GM04504 (cell line): ENCODE measurements around the gene OLA1.

ENCODE experiments used
- DNase-seq: peaks from one replicate; pipeline ENCODE4 v3.0.0-alpha.2; 2012; ENCODE audit warnings: low read depth

Gene OLA1

GRCh38 chr2:174224665-174225288 is 23.6 kb downstream of the OLA1 start:
- no peak for DNase-seq

GRCh38 chr2:174224125-174224524 is 24.2 kb downstream of the OLA1 start:
- no peak for DNase-seq

DNA sequence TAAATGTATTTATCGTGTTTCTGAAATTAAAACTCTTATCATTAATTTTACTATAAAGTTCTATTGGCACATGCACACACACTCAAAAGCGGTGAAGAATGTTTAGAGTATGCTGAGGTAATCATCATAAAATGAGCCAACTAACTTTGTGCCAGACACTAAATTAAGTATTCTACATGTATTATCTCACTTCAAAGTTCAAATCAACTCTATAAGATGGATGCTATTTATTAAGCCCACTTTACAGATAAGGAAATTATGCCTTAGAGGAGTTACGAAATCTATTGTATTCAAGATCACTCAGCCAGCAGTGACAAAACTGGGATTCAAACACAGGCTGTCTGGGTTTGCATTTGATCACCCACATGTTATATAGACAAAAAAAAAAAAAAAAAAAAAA is 24.9 kb downstream of the OLA1 start:
- DNase-seq, result no peak

DNA sequence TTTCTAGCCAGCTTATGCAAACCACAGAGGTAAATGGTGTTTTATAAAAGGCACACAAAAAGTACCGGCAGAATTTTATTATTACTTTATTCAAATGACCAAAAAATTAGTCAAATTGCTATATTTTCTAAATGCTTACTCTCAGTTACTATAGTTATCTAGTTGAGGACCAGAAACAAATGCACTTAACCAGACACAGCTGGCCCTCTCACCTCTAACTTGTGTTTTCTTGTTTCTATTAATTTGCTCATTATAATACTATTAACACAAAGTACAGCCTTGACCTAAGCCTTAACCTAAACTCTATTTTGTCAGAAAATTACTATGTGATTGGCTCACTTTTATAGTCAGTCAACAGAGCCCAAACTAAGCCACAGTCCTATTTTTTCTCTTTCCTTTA is 26.2 kb downstream of the OLA1 start:
- no peak for DNase-seq

DNA sequence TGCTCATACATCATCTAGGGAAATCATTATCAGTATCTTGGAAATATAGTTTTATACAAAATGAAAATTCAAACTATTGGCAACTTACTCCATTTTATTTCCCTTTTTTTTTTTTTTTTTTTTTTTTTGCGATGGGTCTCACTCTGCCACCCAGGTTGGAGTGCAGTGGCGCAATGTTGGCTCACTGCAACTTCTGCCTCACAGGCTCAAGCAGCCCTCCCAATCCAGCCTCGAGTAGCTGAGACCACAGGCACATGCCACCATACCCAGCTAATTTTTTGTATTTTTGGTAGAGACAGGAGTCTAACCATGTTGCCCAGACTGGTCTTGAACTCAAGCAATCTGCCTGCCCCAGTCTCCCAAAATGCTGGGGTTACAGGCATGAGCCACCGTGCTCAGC is 29.0 kb downstream of the OLA1 start:
- DNase-seq, result no peak

DNA sequence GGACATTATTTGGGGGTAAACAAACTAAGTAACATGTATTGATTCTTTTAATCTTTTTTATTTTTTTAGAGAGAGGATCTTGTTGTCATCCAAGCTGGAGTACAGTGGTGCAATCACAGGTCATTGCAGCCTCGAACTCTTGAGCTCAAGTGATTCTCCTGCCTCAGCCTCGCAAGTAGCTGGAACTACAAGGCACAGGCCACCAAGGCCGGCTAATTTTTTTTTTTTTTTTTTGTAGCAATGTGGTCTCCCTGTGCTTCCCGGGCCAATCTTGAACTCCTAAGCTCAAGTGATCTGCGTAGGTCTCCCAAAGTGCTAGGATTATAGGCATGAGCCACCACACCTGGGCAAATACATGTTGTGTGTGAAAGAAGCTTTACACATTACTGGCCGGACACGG is 29.6 kb downstream of the OLA1 start:
- DNase-seq, result no peak

- DNase-seq, result no peak
Observed at GRCh38 chr2:174217869-174218268, 30.5 kb downstream of the OLA1 start.

DNA sequence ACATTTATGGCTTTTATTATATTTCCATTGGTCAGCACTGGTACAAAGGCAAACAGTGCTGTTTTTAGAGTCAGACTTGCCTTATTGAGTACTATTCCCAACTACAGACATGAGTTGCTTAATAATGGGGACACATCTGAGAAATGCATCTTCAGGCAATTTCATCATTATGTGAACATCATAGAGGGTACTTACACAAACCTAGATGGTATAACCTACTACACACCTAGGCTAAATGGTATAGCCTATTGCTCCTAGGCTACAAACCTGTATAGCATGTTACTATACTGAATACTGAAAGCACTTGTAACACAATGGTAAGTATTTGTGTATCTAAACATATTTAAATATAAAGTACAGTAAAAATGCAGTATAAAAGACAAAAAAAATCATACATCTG is 36.4 kb downstream of the OLA1 start:
- no peak for DNase-seq

- no peak for DNase-seq
Observed at GRCh38 chr2:174210862-174211261, 37.5 kb downstream of the OLA1 start.

DNA sequence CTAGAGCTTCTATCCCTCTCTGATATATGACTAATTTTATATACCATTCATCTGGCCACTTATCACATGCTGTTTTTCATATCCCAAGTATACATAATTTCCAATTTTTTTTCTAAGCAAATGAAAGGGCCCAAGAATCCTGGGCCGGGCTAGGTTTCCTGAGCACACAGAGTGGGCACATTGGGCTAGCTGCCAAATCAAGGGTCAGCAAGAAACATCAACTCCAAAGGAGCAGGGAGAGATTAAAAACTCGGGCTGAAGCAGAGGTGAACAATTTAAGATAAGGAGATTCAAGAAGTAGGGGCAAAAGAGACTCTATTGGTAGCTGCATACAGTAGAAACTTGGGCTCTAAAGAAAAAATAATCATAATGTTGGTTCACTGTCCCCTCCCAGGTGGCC is 39.0 kb downstream of the OLA1 start:
- DNase-seq, result no peak

DNA sequence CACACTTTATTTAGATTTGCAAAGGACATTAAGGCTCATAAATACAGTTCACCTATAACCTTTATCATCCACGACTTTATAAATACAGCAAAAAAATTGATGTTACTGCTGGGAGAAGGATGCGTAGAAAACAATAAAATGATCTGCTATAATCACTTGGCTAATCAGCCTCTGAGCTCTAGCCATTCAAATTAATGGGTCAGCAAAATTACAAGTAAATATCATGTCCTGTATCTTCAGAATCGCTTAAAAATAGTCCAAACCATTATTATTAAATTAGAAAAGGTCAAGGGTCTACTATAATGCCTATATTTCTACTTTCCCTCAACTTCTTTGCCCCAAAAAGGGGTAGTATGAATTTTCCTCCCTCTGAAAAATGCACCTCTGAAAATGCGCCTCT is 40.3 kb downstream of the OLA1 start:
- no peak for DNase-seq

DNA sequence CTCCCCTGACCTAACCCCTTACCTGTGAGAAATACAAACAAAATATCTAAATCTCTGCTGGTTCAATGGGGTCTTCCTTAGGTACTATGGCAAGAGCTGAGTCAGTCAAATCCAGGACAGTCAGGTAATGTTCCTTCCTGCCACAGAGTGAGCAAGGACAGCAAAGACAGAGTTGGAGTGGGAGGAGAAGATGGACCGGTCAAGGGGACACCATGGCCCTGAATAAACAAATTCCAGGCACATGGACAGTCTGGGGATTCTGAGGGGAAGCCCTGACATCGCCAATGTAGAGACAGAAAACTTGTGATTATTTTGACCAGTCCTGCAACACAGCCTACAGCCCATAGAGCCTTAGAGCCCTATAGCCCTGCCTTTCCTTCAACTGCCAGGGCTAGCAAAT is 42.8 kb downstream of the OLA1 start:
- DNase-seq, result no peak

GRCh38 chr2:174202188-174202587 is 46.1 kb downstream of the OLA1 start:
- DNase-seq, result no peak

DNA sequence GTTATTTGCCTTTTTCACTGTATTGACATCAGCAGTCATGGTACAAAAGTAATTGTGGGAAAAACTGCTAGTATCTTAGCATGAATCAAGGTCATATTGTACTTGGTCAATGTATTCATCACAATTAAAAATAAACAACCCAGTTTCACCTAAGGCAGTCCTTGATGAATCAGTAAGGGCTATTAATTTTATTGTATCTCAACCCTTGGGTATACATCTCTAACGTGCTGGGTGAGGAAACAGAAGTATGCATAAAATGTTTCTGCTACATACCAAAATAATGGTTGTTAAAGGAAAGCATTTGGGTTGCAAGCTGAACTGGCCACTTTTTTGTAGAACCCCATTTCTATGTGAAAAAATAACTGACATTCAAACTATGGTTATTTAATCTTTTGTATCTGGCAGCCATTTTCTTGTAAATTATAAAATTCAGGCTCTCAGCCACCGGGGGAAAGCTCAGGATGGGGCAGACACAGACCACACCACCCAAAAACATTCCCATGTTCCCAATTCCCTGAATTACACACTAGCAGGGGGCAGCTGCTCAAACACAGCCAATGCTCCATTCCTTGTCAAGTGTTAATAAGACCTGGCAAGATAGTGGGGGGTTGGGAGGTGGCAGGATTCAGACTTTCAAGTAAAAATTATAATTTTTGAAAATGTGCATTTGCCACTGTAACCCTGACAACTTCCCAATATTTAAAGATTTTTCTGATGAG is 49.3 kb downstream of the OLA1 start:
- no peak for DNase-seq

DNA sequence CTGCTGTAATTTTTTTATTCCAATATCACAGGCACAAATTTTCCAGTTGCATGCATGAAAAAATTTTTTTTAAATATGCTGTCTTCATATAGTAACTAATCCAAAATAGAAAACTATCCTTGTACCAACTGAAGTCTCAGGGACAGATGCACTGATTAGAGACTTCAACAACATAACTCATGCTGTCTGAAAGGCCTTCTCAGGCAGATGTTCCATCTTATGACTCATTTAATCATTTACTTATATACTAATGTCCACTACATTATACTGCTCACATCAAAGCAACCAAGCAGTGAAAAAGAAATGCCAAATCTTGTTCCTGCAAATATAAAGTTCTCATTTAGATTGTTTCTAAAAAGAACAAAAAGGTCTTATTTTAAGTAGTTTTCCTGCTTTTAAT is 53.1 kb downstream of the OLA1 start:
- no peak for DNase-seq

- DNase-seq, result no peak
Observed at GRCh38 chr2:174193737-174194136, 54.6 kb downstream of the OLA1 start.

GRCh38 chr2:174192664-174193063 is 55.7 kb downstream of the OLA1 start:
- no peak for DNase-seq

- no peak for DNase-seq
Observed at GRCh38 chr2:174191342-174192074, 56.8 kb downstream of the OLA1 start.

- no peak for DNase-seq
Observed at GRCh38 chr2:174184915-174185314, 63.4 kb downstream of the OLA1 start.

GRCh38 chr2:174184504-174184903 is 63.8 kb downstream of the OLA1 start:
- no peak for DNase-seq

DNA sequence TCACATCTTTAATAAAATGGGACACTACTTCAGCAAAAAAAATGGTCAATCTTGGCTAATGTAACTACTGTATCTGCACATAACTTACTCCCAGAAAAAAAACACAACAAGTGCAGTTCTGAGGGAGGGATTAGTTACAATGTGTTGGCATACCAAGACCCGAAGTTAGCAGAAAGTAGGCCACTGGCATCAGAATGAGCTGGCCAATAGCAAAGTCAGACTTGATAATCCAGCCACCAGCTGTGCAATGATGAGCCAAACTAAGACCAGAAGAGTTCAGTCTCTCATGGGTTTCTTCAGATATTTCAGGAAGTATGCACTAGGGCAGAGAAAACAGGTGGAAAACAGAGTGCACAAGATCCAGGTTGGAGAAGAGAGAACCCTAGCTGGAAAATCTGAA is 65.3 kb downstream of the OLA1 start:
- no peak for DNase-seq

- DNase-seq, result no peak
Observed at GRCh38 chr2:174181368-174181767, 67.0 kb downstream of the OLA1 start.

GRCh38 chr2:174180726-174181236 is 67.6 kb downstream of the OLA1 start:
- DNase-seq, result no peak
